ENCODE results near the gene PRDM16. TPM values are rescaled to one million over a fixed set of nuclear protein-coding genes. Genes with fewer than 3 reads are reported as not detected.

PRDM16 gene
- polyA plus RNA-seq, 1 donor from 2014 or later: 0.21 TPM

DNA sequence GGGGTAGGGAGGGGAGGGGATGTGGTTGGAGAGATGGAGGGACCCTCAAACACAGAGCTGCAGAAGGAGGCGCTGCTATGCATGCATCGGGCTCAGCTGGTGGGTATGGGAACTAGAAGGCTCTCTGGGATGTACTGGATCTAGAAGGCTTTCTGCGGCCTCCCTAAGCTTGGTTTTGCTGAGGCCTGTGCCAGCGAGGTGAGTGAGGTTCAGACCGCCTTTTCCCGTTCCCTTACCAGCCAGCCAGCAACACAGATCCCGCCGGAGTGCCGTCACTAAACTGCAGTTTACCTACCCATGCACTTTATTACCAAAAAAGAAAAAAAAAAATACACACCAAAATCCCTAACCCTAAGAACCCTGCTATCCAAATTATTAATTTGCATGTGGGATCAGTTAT is 180.2 kb downstream of the PRDM16 start:
- peaks cover 6% of the 10 kb centered on the region for H3F3A ChIP-seq (ENCODE audit: insufficient read depth, low read length, poor library complexity, severe bottlenecking)
- H3K4me3 ChIP-seq (ENCODE audit: low read length): peak overlapping the region; percentile 21
- peak overlapping the region; percentile 44 for H3K9ac ChIP-seq (ENCODE audit: low read length)
- TF ChIP-seq SMC3 (conservative IDR thresholded peaks at IDR 0.05; ENCODE audit: poor library complexity) (no peak), EP300 (conservative IDR thresholded peaks at IDR 0.05; ENCODE audit: poor library complexity, severe bottlenecking) (no peak), MXI1 (conservative IDR thresholded peaks at IDR 0.05; ENCODE audit: poor library complexity, severe bottlenecking) (no peak), RAD21 (conservative IDR thresholded peaks at IDR 0.05) (no peak)
- TF ChIP-seq, protein P1, sequence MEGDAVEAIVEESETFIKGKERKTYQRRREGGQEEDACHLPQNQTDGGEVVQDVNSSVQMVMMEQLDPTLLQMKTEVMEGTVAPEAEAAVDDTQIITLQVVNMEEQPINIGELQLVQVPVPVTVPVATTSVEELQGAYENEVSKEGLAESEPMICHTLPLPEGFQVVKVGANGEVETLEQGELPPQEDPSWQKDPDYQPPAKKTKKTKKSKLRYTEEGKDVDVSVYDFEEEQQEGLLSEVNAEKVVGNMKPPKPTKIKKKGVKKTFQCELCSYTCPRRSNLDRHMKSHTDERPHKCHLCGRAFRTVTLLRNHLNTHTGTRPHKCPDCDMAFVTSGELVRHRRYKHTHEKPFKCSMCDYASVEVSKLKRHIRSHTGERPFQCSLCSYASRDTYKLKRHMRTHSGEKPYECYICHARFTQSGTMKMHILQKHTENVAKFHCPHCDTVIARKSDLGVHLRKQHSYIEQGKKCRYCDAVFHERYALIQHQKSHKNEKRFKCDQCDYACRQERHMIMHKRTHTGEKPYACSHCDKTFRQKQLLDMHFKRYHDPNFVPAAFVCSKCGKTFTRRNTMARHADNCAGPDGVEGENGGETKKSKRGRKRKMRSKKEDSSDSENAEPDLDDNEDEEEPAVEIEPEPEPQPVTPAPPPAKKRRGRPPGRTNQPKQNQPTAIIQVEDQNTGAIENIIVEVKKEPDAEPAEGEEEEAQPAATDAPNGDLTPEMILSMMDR (IDR thresholded peaks at IDR 0.05; ENCODE audit: poor library complexity, severe bottlenecking): no peak
- no peaks in the 10 kb centered on the region for H3K27me3 ChIP-seq (ENCODE audit: insufficient read depth, low read depth, low read length)
- H3K9me3 ChIP-seq (ENCODE audit: low read length): no peaks in the 10 kb centered on the region
- H3K36me3 ChIP-seq (ENCODE audit: insufficient read depth, low read length): no peaks in the 10 kb centered on the region
- peak overlapping the region; percentile 38 for H3K4me2 ChIP-seq (ENCODE audit: low read length)
- no peaks in the 10 kb centered on the region for H3K9me2 ChIP-seq (ENCODE audit: insufficient read depth, low read length)
- no peak overlapping the region for H2AFZ ChIP-seq (ENCODE audit: low read depth, low read length)
- no peaks in the 10 kb centered on the region for H4K20me1 ChIP-seq (ENCODE audit: insufficient read depth)
- H3K79me2 ChIP-seq (replicated peaks; ENCODE audit: insufficient read depth, low read length): peaks cover 8% of the 10 kb centered on the region
- peak overlapping the region; percentile 70 for H3K27ac ChIP-seq (ENCODE audit: low read length)

DNA sequence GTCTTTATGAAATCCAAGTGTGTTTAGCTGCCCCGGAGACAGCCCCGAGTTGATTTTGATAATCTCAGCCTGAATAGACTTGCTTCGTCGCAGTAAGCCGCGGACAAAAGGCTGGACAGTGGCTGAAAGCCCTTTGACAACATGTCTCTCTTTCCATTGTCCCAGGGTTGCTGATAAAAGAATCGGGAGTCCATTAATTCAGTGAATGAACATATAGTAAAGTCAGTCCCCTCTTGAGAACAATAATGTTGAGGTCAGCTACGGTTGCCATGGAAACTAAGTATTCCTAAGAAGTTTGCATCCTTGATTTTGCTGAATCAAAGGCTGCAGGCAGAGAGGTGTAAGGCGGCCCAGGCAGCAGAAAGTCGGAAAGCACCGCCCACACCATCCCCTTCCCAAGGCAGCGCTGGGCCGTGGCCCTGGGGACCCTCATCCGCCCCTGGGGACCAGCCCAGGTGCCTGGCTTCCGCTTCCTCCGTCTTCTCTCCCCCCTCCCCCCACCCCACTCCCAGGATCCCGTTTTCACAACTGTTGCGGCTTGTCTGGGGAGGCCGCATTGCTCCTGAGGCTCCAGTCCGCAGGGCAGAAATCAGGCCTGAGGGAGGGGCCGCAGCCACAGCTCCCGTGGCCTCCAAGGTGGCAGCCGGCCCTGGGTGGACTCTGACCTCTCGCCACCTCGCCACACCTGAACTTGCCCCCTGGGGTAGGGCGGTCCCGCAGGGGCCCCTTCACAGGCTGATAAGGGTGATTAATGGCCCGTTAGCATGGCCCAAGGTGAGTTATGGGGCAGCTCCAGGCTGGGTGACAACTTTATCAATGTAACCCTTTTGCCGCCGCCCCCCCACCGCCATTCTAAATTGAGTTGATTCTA is 180.9 kb downstream of the PRDM16 start:
- peak overlapping the region; percentile 38 for H3K4me2 ChIP-seq (ENCODE audit: low read length)

More for the DNA sequence above, 180.9 kb downstream of the PRDM16 start:
- Histone ChIP-seq H3F3A (ENCODE audit: insufficient read depth, low read length, poor library complexity, severe bottlenecking) (peaks cover 6% of the 10 kb centered on the region), H3K9ac (ENCODE audit: low read length) (peak overlapping the region; percentile 44), H3K4me3 (ENCODE audit: low read length) (peak overlapping the region; percentile 21), H3K79me2 (replicated peaks; ENCODE audit: insufficient read depth, low read length) (peaks cover 8% of the 10 kb centered on the region), H3K27ac (ENCODE audit: low read length) (peak overlapping the region; percentile 70), H3K9me3 (ENCODE audit: low read length) (no peaks in the 10 kb centered on the region), H4K20me1 (ENCODE audit: insufficient read depth) (no peaks in the 10 kb centered on the region), H3K27me3 (ENCODE audit: insufficient read depth, low read depth, low read length) (no peaks in the 10 kb centered on the region), H2AFZ (ENCODE audit: low read depth, low read length) (no peak overlapping the region), H3K36me3 (ENCODE audit: insufficient read depth, low read length) (no peaks in the 10 kb centered on the region), H3K9me2 (ENCODE audit: insufficient read depth, low read length) (no peaks in the 10 kb centered on the region)
- TF ChIP-seq, protein P1 (IDR thresholded peaks at IDR 0.05; ENCODE audit: poor library complexity, severe bottlenecking): no peak
- no peak for TF ChIP-seq MXI1 (conservative IDR thresholded peaks at IDR 0.05; ENCODE audit: poor library complexity, severe bottlenecking)
- TF ChIP-seq EZH2 (IDR thresholded peaks at IDR 0.05; ENCODE audit: borderline replicate concordance, insufficient read depth, low read length, poor library complexity, severe bottlenecking): no peak
- no peak for TF ChIP-seq TAF1 (IDR thresholded peaks at IDR 0.05; ENCODE audit: low read depth)
- no peak for TF ChIP-seq EP300 (conservative IDR thresholded peaks at IDR 0.05; ENCODE audit: poor library complexity, severe bottlenecking)
- TF ChIP-seq, protein P2, sequence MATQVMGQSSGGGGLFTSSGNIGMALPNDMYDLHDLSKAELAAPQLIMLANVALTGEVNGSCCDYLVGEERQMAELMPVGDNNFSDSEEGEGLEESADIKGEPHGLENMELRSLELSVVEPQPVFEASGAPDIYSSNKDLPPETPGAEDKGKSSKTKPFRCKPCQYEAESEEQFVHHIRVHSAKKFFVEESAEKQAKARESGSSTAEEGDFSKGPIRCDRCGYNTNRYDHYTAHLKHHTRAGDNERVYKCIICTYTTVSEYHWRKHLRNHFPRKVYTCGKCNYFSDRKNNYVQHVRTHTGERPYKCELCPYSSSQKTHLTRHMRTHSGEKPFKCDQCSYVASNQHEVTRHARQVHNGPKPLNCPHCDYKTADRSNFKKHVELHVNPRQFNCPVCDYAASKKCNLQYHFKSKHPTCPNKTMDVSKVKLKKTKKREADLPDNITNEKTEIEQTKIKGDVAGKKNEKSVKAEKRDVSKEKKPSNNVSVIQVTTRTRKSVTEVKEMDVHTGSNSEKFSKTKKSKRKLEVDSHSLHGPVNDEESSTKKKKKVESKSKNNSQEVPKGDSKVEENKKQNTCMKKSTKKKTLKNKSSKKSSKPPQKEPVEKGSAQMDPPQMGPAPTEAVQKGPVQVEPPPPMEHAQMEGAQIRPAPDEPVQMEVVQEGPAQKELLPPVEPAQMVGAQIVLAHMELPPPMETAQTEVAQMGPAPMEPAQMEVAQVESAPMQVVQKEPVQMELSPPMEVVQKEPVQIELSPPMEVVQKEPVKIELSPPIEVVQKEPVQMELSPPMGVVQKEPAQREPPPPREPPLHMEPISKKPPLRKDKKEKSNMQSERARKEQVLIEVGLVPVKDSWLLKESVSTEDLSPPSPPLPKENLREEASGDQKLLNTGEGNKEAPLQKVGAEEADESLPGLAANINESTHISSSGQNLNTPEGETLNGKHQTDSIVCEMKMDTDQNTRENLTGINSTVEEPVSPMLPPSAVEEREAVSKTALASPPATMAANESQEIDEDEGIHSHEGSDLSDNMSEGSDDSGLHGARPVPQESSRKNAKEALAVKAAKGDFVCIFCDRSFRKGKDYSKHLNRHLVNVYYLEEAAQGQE (IDR thresholded peaks at IDR 0.05; ENCODE audit: borderline replicate concordance): no peak
- no peak for TF ChIP-seq SMC3 (conservative IDR thresholded peaks at IDR 0.05; ENCODE audit: poor library complexity)
- TF ChIP-seq RAD21 (conservative IDR thresholded peaks at IDR 0.05): no peak
- TF ChIP-seq POLR2AphosphoS5 (IDR thresholded peaks at IDR 0.05): no peak

Data from neural cell (in vitro differentiated cells).